OCI-LY7 (cell line): ENCODE data around the gene AUP1.
A peak's percentile ranks its signal among the peaks of the same experiment; 100 is the strongest.

Source experiments
- EZH2phosphoT487 ChIP-seq: fragments of 200-600 bp; sonication (generic); IDR thresholded peaks from 2 replicates; pipeline ENCODE4 v1.6.1; 2018; ENCODE audit warnings: low read depth, borderline replicate concordance, mild to moderate bottlenecking, mixed run types, antibody characterized with exemption, low read length, moderate library complexity, mixed read lengths
- TF ChIP-seq, protein P1 (sequence below): fragments of 200-600 bp; sonication (generic); conservative IDR thresholded peaks from 2 replicates; pipeline ENCODE4 v1.5.1; 2014; ENCODE audit warnings: mild to moderate bottlenecking, antibody characterized with exemption, low read length, moderate library complexity, mixed read lengths

GRCh38 chr2:74513605-74514367 lies 15.7 kb downstream of the AUP1 start:
- TF ChIP-seq, protein P1, sequence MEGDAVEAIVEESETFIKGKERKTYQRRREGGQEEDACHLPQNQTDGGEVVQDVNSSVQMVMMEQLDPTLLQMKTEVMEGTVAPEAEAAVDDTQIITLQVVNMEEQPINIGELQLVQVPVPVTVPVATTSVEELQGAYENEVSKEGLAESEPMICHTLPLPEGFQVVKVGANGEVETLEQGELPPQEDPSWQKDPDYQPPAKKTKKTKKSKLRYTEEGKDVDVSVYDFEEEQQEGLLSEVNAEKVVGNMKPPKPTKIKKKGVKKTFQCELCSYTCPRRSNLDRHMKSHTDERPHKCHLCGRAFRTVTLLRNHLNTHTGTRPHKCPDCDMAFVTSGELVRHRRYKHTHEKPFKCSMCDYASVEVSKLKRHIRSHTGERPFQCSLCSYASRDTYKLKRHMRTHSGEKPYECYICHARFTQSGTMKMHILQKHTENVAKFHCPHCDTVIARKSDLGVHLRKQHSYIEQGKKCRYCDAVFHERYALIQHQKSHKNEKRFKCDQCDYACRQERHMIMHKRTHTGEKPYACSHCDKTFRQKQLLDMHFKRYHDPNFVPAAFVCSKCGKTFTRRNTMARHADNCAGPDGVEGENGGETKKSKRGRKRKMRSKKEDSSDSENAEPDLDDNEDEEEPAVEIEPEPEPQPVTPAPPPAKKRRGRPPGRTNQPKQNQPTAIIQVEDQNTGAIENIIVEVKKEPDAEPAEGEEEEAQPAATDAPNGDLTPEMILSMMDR: no peak
- TF ChIP-seq EZH2phosphoT487: peak; percentile 82; the same call in 1 of the 2 replicates
